GM19239 (cell line): Measurements from ENCODE around the gene C1QTNF3.

Experiments used
- DNase-seq: peaks from one replicate; pipeline ENCODE4 v3.0.0; 2011; ENCODE audit warnings: low spot score; ENCODE audit not compliant: insufficient read length
- FAIRE-seq: peaks from 2 replicates; lab custom pipeline; 2011; peaks lifted over from hg19 to GRCh38; lab: Jason Lieb, UNC

Gene C1QTNF3

GRCh38 chr5:33968211-33969005, 74.6 kb downstream of the C1QTNF3 start:
- FAIRE-seq (no peak), DNase-seq (no peak)
